OCI-LY7 (cell line): ENCODE measurements around the gene JADE3.

Source experiments
- CTCF ChIP-seq: fragments of 200-600 bp; sonication (generic); conservative IDR thresholded peaks from 2 replicates; pipeline ENCODE4 v1.5.1; 2014; ENCODE audit warnings: mild to moderate bottlenecking, antibody characterized with exemption, low read length, moderate library complexity, mixed read lengths
- EZH2phosphoT487 ChIP-seq: fragments of 200-600 bp; sonication (generic); IDR thresholded peaks from 2 replicates; pipeline ENCODE4 v1.6.1; 2018; ENCODE audit warnings: low read depth, borderline replicate concordance, mild to moderate bottlenecking, mixed run types, antibody characterized with exemption, low read length, moderate library complexity, mixed read lengths

GRCh38 chrX:46978341-46979291 lies 66.4 kb downstream of the JADE3 start:
- TF ChIP-seq CTCF = peak; percentile 82
- TF ChIP-seq EZH2phosphoT487 = no peak
